Measurements from ENCODE around the gene ATL1. TPM values are rescaled to one million over a fixed set of nuclear protein-coding genes. Genes with fewer than 3 reads are reported as not detected.

Gene ATL1
- total and polyA plus RNA-seq, 2 of the 8 experiments (the other 6 are each of a cell fraction or from before 2014, with no cell fraction given) = 4.0 to 5.9 TPM

GRCh38 chr14:50676814-50677516 is 117.0 kb downstream of the ATL1 start:
- no peaks in the 10 kb centered on the region for H3K9me3 ChIP-seq (ENCODE audit: insufficient read depth in 2 of 2, low read depth in 1 of 2, low read length in 1 of 2)
- H3K79me2 ChIP-seq (ENCODE audit: control insufficient read depth in 1 of 2, insufficient read depth in 2 of 2, low read length in 2 of 2) = no peaks in the 10 kb centered on the region
- H3K18ac ChIP-seq (ENCODE audit: extremely low read depth, low read length) = no peak overlapping the region
- H3K14ac ChIP-seq (ENCODE audit: insufficient read length) = no peak overlapping the region
- H3K9ac ChIP-seq (replicated peaks in 1 of 4; ENCODE audit: extremely low read depth in 1 of 4, low read depth in 3 of 4, low read length in 3 of 4) = no peak overlapping the region
- ChIA-PET CTCF (ENCODE audit: partially characterized antibody) (interaction anchor here (0.8 to 1.6 kb wide), 7 partner anchors 10 to 76 kb away, joined by 3 to 4 read pairs (median 3); no protein-coding TSS in a partner anchor), POLR2A (ENCODE audit: partially characterized antibody) (interaction anchor here (2.1 kb wide), 1 partner anchor 9 kb away, joined by 10 read pairs; the partner anchor contains the start of gene SAV1)
- H3K23ac ChIP-seq (ENCODE audit: insufficient read length) = no peak overlapping the region
- no peaks in the 10 kb centered on the region for H3K23me2 ChIP-seq (ENCODE audit: low read depth, low read length)
- no peak overlapping the region for H2BK120ac ChIP-seq (replicated peaks; ENCODE audit: low read depth, low read length)
- 85% methylated on average over 7 of the region's 7 CpGs; no CpG with 5 or more reads in 1 of the 2 experiments for WGBS, 2 experiments (ENCODE audit: extremely low coverage in 1 of 2, insufficient coverage in 1 of 2, insufficient read length in 1 of 2, insufficient replicate concordance in 2 of 2, low coverage in 1 of 2, low lambda C conversion rate in 2 of 2, missing lambda C conversion rate in 1 of 2)
- no peak overlapping the region for H2BK12ac ChIP-seq (ENCODE audit: low read depth, low read length)
- H4K5ac ChIP-seq (ENCODE audit: insufficient read length, low read depth, low read length) = no peak overlapping the region
- no peak overlapping the region for H3K4ac ChIP-seq (replicated peaks; ENCODE audit: insufficient read length, low read depth, low read length)
- no peak overlapping the region for H2AK5ac ChIP-seq (ENCODE audit: low read depth, low read length)
- no peaks in the 10 kb centered on the region for H3K27me3 ChIP-seq (replicated peaks in 1 of 4; ENCODE audit: control insufficient read depth in 3 of 4, extremely low read depth in 1 of 4, insufficient read depth in 3 of 4, low read length in 3 of 4)
- H2BK15ac ChIP-seq (ENCODE audit: low read length) = no peak overlapping the region
- FAIRE-seq (no peak), DNase-seq (ENCODE audit: low read depth in 1 of 2, low spot score in 2 of 2) (no peak)
- H3K4me3 ChIP-seq (ENCODE audit: extremely low read depth in 1 of 4, insufficient read depth in 2 of 4, low read depth in 3 of 4, low read length in 4 of 4) = no peak overlapping the region
- no peak overlapping the region for H4K91ac ChIP-seq (replicated peaks; ENCODE audit: insufficient read length, low read length)
- no peak overlapping the region for H3K4me2 ChIP-seq (ENCODE audit: insufficient read depth in 1 of 2, low read depth in 2 of 2, low read length in 2 of 2)
- no peaks in the 10 kb centered on the region for H4K20me1 ChIP-seq (replicated peaks in 1 of 2; ENCODE audit: control insufficient read depth in 1 of 2, insufficient read depth in 2 of 2, low read length in 2 of 2)
- no peak overlapping the region; the same call in 1 of the 2 replicates for H2AFZ ChIP-seq (ENCODE audit: low read length)
- no peak for TF ChIP-seq EZH2 (IDR thresholded peaks at IDR 0.05; ENCODE audit: low read depth, low read length, severe bottlenecking)
- no peak for TF ChIP-seq BACH1 (IDR thresholded peaks at IDR 0.05; ENCODE audit: low read length)
- TF ChIP-seq EP300 (IDR thresholded peaks at IDR 0.05; ENCODE audit: borderline replicate concordance in 1 of 2, low read depth in 2 of 2, low read length in 2 of 2) = no peak
- no peak for TF ChIP-seq SP1 (IDR thresholded peaks at IDR 0.05; ENCODE audit: low read depth, low read length)
- TF ChIP-seq NANOG (IDR thresholded peaks at IDR 0.05; ENCODE audit: insufficient read depth, low read depth, low read length, poor library complexity, severe bottlenecking) = no peak
- H4K8ac ChIP-seq (ENCODE audit: extremely low read depth, insufficient read depth, low read length) = no peak overlapping the region
- no peaks in the 10 kb centered on the region for H3K4me1 ChIP-seq (replicated peaks in 1 of 4; ENCODE audit: control insufficient read depth in 3 of 4, insufficient read depth in 4 of 4, low read length in 3 of 4)
- no peak overlapping the region for H2BK5ac ChIP-seq (ENCODE audit: low read depth, low read length)
- H3K27ac ChIP-seq (ENCODE audit: low read depth, low read length) = no peak overlapping the region
- no peaks in the 10 kb centered on the region for H3K79me1 ChIP-seq (ENCODE audit: low read depth, low read length)
- no peak overlapping the region for H3K56ac ChIP-seq (replicated peaks; ENCODE audit: insufficient read length, low read depth, low read length)
- H2BK20ac ChIP-seq (ENCODE audit: low read length) = no peak overlapping the region
- H3K36me3 ChIP-seq (ENCODE audit: control insufficient read depth in 2 of 4, insufficient read depth in 4 of 4, low read length in 3 of 4) = no peaks in the 10 kb centered on the region

Measured in H1 (cell line).